Uterus (tissue), 2 donors: ENCODE results near the gene TCF4.

Experiments
- CTCF ChIP-seq, 4 experiments: fragments of 200-600 bp in 2 of 4; fragments of 450-650 bp in 2 of 4; sonication (generic) in 2 of 4; IDR thresholded peaks; one replicate each; pipeline ENCODE4 v1.5.1; 2016 to 2019; ENCODE audit warnings: antibody characterized with exemption in 4 of 4, mild to moderate bottlenecking in 2 of 4, moderate library complexity in 1 of 4
- POLR2A ChIP-seq, 2 donors: fragments of 450-650 bp; IDR thresholded peaks; one replicate each; pipeline ENCODE4 v1.6.1; 2016; ENCODE audit warnings: antibody characterized with exemption in 2 of 2, mild to moderate bottlenecking in 1 of 2, moderate library complexity in 1 of 2

- TF ChIP-seq CTCF (IDR thresholded peaks at IDR 0.05) = no peak
- TF ChIP-seq POLR2A (IDR thresholded peaks at IDR 0.05) = no peak
These were observed 40.9 kb downstream of the TCF4 start for GRCh38 chr18:55546851-55547704.
